MM.1S (cell line): ENCODE results near the gene CALM1.

Source experiments
- DNase-seq: peaks from one replicate; pipeline ENCODE4 v3.0.0-alpha.2; 2015
- H2AFZ ChIP-seq: fragments of 300-600 bp; sonication (generic); 2 replicates; pipeline ENCODE4 v1.6.0; 2016; ENCODE audit warnings: antibody characterized with exemption, low read length
- H3F3A ChIP-seq: fragments of 300-600 bp; sonication (generic); 2 replicates; pipeline ENCODE4 v1.6.1; 2016; ENCODE audit warnings: mild to moderate bottlenecking, antibody characterized with exemption, low read length, moderate library complexity, mixed read lengths; ENCODE audit not compliant: insufficient read depth
- H3K27ac ChIP-seq: fragments of 300-600 bp; sonication (generic); 2 replicates; pipeline ENCODE4 v1.5.1; 2016; ENCODE audit warnings: mild to moderate bottlenecking, low read length
- H3K27me3 ChIP-seq: fragments of 300-600 bp; sonication (generic); replicated peaks from 2 replicates; pipeline ENCODE4 v1.6.0; 2016; ENCODE audit warnings: low read length; ENCODE audit not compliant: insufficient read depth
- H3K36me3 ChIP-seq: fragments of 300-600 bp; sonication (generic); replicated peaks from 2 replicates; pipeline ENCODE4 v1.6.1; 2016; ENCODE audit warnings: mild to moderate bottlenecking, low read length, mixed read lengths; ENCODE audit not compliant: insufficient read depth
- H3K4me1 ChIP-seq: fragments of 300-600 bp; sonication (generic); 2 replicates; pipeline ENCODE4 v1.6.1; 2016; ENCODE audit warnings: low read length, mixed read lengths
- H3K4me2 ChIP-seq: fragments of 300-600 bp; sonication (generic); 2 replicates; pipeline ENCODE4 v1.6.0; 2016; ENCODE audit warnings: low read depth, low read length
- H3K4me3 ChIP-seq: fragments of 300-600 bp; sonication (generic); 2 replicates; pipeline ENCODE4 v1.5.1; 2016; ENCODE audit warnings: low read length, mixed read lengths
- H3K79me2 ChIP-seq: fragments of 300-600 bp; sonication (generic); 2 replicates; pipeline ENCODE4 v1.6.1; 2016; ENCODE audit warnings: mixed run types, low read length, mixed read lengths
- H3K9ac ChIP-seq: fragments of 300-600 bp; sonication (generic); 2 replicates; pipeline ENCODE4 v1.6.1; 2016; ENCODE audit warnings: low read length, mixed read lengths
- H3K9me2 ChIP-seq: fragments of 300-600 bp; sonication (generic); replicated peaks from 2 replicates; pipeline ENCODE4 v1.6.1; 2016; ENCODE audit warnings: mild to moderate bottlenecking, low read length, mixed read lengths; ENCODE audit not compliant: insufficient read depth
- H3K9me3 ChIP-seq: fragments of 300-600 bp; sonication (generic); replicated peaks from 2 replicates; pipeline ENCODE4 v1.6.1; 2016; ENCODE audit warnings: mild to moderate bottlenecking, low read length, mixed read lengths; ENCODE audit not compliant: insufficient read depth
- H4K20me1 ChIP-seq: fragments of 300-600 bp; sonication (generic); 2 replicates; pipeline ENCODE4 v1.6.1; 2016; ENCODE audit warnings: mild to moderate bottlenecking, low read length, moderate library complexity, mixed read lengths; ENCODE audit not compliant: insufficient read depth
- CTCF ChIP-seq: fragments of 300-600 bp; sonication (generic); IDR thresholded peaks from 2 replicates; pipeline ENCODE4 v1.5.1; 2016; ENCODE audit warnings: antibody characterized with exemption, low read length, mixed read lengths
- EZH2 ChIP-seq: fragments of 300-600 bp; sonication (generic); optimal IDR thresholded peaks from 2 replicates; pipeline ENCODE3; 2017; ENCODE audit warnings: low read depth, mild to moderate bottlenecking, antibody characterized with exemption, low read length, mixed read lengths
- EZH2phosphoT487 ChIP-seq: fragments of 300-600 bp; sonication (generic); IDR thresholded peaks from 2 replicates; pipeline ENCODE4 v1.6.1; 2018; ENCODE audit warnings: antibody characterized with exemption, low read length

Gene CALM1

DNA sequence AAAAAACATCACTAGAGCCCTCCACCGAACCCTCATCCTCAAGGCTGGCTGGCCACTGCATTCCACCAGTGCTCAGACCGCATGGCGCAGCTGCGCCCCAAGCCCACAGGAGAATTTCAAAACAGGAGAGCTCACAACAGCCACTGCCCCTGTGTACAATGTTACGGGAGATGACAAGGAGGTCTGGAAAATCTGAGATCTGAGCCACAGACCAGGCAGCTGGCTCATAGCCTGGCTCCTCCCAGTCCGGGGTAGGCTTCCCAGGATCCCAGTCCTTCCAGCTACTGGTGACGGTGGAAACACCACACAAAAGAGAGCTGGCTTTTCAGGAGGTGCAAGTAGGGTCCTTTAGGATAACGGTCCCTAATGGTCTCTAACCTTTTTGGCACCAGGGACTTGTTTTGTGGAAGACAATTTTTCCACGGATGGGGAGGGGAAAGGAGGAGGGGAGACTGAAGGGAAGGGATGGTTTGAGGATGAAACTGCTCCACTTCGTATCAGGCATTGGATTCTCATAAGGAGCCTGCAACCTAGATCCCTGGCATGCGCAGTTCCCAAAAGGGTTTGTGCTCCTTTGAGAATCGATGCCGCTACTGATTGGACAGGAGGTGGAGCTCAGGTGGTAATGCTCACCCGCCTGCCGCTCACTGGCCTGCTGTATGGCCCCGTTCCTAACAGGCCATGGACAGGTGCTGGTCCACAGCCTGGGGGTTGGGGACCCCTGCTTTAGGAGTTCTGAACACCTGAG is 42.1 kb upstream of the CALM1 start:
- Histone ChIP-seq H3K4me2 (no peak overlapping the region), H3K27ac (no peak overlapping the region), H3K9me3 (no peaks in the 10 kb centered on the region), H3K9me2 (no peaks in the 10 kb centered on the region), H3K27me3 (no peaks in the 10 kb centered on the region), H3K9ac (no peak overlapping the region), H2AFZ (no peak overlapping the region), H4K20me1 (no peaks in the 10 kb centered on the region), H3K79me2 (no peaks in the 10 kb centered on the region), H3K4me3 (no peak overlapping the region), H3F3A (no peaks in the 10 kb centered on the region), H3K4me1 (no peaks in the 10 kb centered on the region), H3K36me3 (no peaks in the 10 kb centered on the region)
- no peak for DNase-seq
- no peak for TF ChIP-seq CTCF
- no peak for TF ChIP-seq EZH2
- no peak for TF ChIP-seq EZH2phosphoT487

- Histone ChIP-seq H3K79me2 (no peaks in the 10 kb centered on the region), H3K4me2 (no peak overlapping the region), H3K9me3 (no peaks in the 10 kb centered on the region), H3K27ac (no peak overlapping the region), H3K36me3 (no peaks in the 10 kb centered on the region), H3K4me3 (no peak overlapping the region), H3K27me3 (no peaks in the 10 kb centered on the region), H3K4me1 (no peaks in the 10 kb centered on the region), H3K9ac (no peak overlapping the region), H3F3A (no peaks in the 10 kb centered on the region), H2AFZ (no peak overlapping the region), H3K9me2 (no peaks in the 10 kb centered on the region), H4K20me1 (no peaks in the 10 kb centered on the region)
- no peak for TF ChIP-seq EZH2phosphoT487
- no peak for TF ChIP-seq CTCF
- TF ChIP-seq EZH2 = no peak
- no peak for DNase-seq
Observed at GRCh38 chr14:90355540-90356518, 41.0 kb upstream of the CALM1 start.

GRCh38 chr14:90356925-90357324 is 39.9 kb upstream of the CALM1 start:
- Histone ChIP-seq H4K20me1 (no peaks in the 10 kb centered on the region), H3F3A (no peaks in the 10 kb centered on the region), H3K79me2 (no peaks in the 10 kb centered on the region), H2AFZ (no peak overlapping the region), H3K27me3 (no peaks in the 10 kb centered on the region), H3K27ac (no peak overlapping the region), H3K9me3 (no peaks in the 10 kb centered on the region), H3K4me2 (no peak overlapping the region), H3K36me3 (no peaks in the 10 kb centered on the region), H3K4me1 (no peaks in the 10 kb centered on the region), H3K9ac (no peak overlapping the region), H3K9me2 (no peaks in the 10 kb centered on the region), H3K4me3 (no peak overlapping the region)
- no peak for DNase-seq
- TF ChIP-seq EZH2 (no peak), EZH2phosphoT487 (no peak), CTCF (no peak)
